Neural cell (in vitro differentiated cells): ENCODE results near the gene KRT85. TPM values are rescaled to one million over a fixed set of nuclear protein-coding genes. Genes with fewer than 3 reads are reported as not detected.
"Not testable (repeated sequence)": the region's sequence is repeated elsewhere in the genome, so short reads cannot be mapped to it uniquely, and the experiment has no call there.

Experiments used
- H2AFZ ChIP-seq: fragments of 200-600, 300-800 bp; sonication (generic), shearing (Covaris generic); 2 replicates; pipeline ENCODE4 v1.6.0; 2014; ENCODE audit warnings: low read depth, mild to moderate bottlenecking, antibody characterized with exemption, low read length, moderate library complexity
- H3F3A ChIP-seq: fragments of 200-600 bp; shearing (Covaris generic); 2 replicates; pipeline ENCODE4 v1.6.1; 2016; ENCODE audit warnings: mild to moderate bottlenecking, moderate library complexity, mixed read lengths, antibody characterized with exemption, low read length; ENCODE audit not compliant: insufficient read depth, poor library complexity, severe bottlenecking
- H3K27ac ChIP-seq: fragments of 200-600, 300-800 bp; sonication (generic), shearing (Covaris generic); 2 replicates; pipeline ENCODE4 v1.5.1; 2014; ENCODE audit warnings: mild to moderate bottlenecking, low read length, moderate library complexity
- H3K27me3 ChIP-seq: fragments of 300-800, 200-600 bp; sonication (generic), shearing (Covaris generic); 2 replicates; pipeline ENCODE4 v1.6.0; 2014; ENCODE audit warnings: mild to moderate bottlenecking, low read depth, low read length, moderate library complexity; ENCODE audit not compliant: insufficient read depth
- H3K36me3 ChIP-seq: fragments of 300-800, 200-600 bp; sonication (generic), shearing (Covaris generic); 2 replicates; pipeline ENCODE4 v1.5.1; 2014; ENCODE audit warnings: mild to moderate bottlenecking, antibody characterized with exemption, low read length, moderate library complexity; ENCODE audit not compliant: insufficient read depth
- H3K4me2 ChIP-seq: fragments of 300-800, 200-600 bp; sonication (generic), shearing (Covaris generic); 2 replicates; pipeline ENCODE4 v1.6.0; 2014; ENCODE audit warnings: mild to moderate bottlenecking, low read length
- H3K4me3 ChIP-seq: fragments of 300-800, 200-600 bp; sonication (generic), shearing (Covaris generic); 2 replicates; pipeline ENCODE4 v1.5.1; 2014; ENCODE audit warnings: mild to moderate bottlenecking, low read length, moderate library complexity
- H3K79me2 ChIP-seq: fragments of 200-600 bp; shearing (Covaris generic); replicated peaks from 2 replicates; pipeline ENCODE4 v1.6.0; 2014; ENCODE audit warnings: mild to moderate bottlenecking, low read length, moderate library complexity; ENCODE audit not compliant: insufficient read depth
- H3K9ac ChIP-seq: fragments of 300-800, 200-600 bp; sonication (generic), shearing (Covaris generic); 2 replicates; pipeline ENCODE4 v1.6.1; 2016; ENCODE audit warnings: mild to moderate bottlenecking, low read length, mixed read lengths
- H3K9me2 ChIP-seq: fragments of 200-600 bp; shearing (Covaris generic); 2 replicates; pipeline ENCODE4 v1.6.1; 2016; ENCODE audit warnings: mild to moderate bottlenecking, low read length, mixed read lengths; ENCODE audit not compliant: insufficient read depth
- H3K9me3 ChIP-seq: fragments of 200-600, 300-800 bp; sonication (generic), shearing (Covaris generic); 2 replicates; pipeline ENCODE4 v1.6.1; 2016; ENCODE audit warnings: mild to moderate bottlenecking, mixed run types, low read length, moderate library complexity, mixed read lengths
- H4K20me1 ChIP-seq: fragments of 200-600 bp; shearing (Covaris generic); 2 replicates; pipeline ENCODE4 v1.6.1; 2016; ENCODE audit warnings: mild to moderate bottlenecking, mixed run types; ENCODE audit not compliant: insufficient read depth
- EP300 ChIP-seq: fragments of 450-650 bp; conservative IDR thresholded peaks from 2 replicates; pipeline ENCODE4 v1.6.1; 2014; ENCODE audit warnings: antibody characterized with exemption, mild to moderate bottlenecking, moderate library complexity; ENCODE audit not compliant: poor library complexity, severe bottlenecking
- EZH2 ChIP-seq: fragments of 200-600, 300-800 bp; shearing (Covaris generic), sonication (generic); IDR thresholded peaks from 2 replicates; pipeline ENCODE4 v1.6.1; 2014; ENCODE audit warnings: antibody characterized with exemption, low read length, borderline replicate concordance, mild to moderate bottlenecking; ENCODE audit not compliant: insufficient read depth, poor library complexity, severe bottlenecking
- MXI1 ChIP-seq: fragments of 450-650 bp; conservative IDR thresholded peaks from 2 replicates; pipeline ENCODE4 v1.6.1; 2014; ENCODE audit warnings: antibody characterized with exemption, mild to moderate bottlenecking; ENCODE audit not compliant: poor library complexity, severe bottlenecking
- POLR2AphosphoS5 ChIP-seq: IDR thresholded peaks from 2 replicates; pipeline ENCODE4 v1.6.1; 2012
- RAD21 ChIP-seq: fragments of 450-650 bp; conservative IDR thresholded peaks from 2 replicates; pipeline ENCODE4 v1.6.1; 2014; ENCODE audit warnings: antibody characterized with exemption, mild to moderate bottlenecking, moderate library complexity
- SMC3 ChIP-seq: fragments of 450-650 bp; conservative IDR thresholded peaks from 2 replicates; pipeline ENCODE4 v1.6.1; 2014; ENCODE audit warnings: antibody characterized with exemption, mild to moderate bottlenecking, moderate library complexity; ENCODE audit not compliant: poor library complexity
- TAF1 ChIP-seq: IDR thresholded peaks from 2 replicates; pipeline ENCODE4 v1.6.1; 2012; ENCODE audit warnings: low read depth
- polyA plus RNA-seq: library from polyadenylated mRNA; depleted of rRNA; stranded (reverse); fragments of >200 nt; gene quantifications from 2 replicates; pipeline ENCODE4 v1.2.3, GENCODE V29; 2014
- TF ChIP-seq, protein P1 (sequence below): IDR thresholded peaks from 2 replicates; pipeline ENCODE4 v1.6.1; 2012; ENCODE audit warnings: borderline replicate concordance
- TF ChIP-seq, protein P2 (sequence below): fragments of 450-650 bp; IDR thresholded peaks from 2 replicates; pipeline ENCODE4 v1.5.1; 2014; ENCODE audit warnings: antibody characterized with exemption, mild to moderate bottlenecking, moderate library complexity; ENCODE audit not compliant: poor library complexity, severe bottlenecking

Gene KRT85
- polyA plus RNA-seq, 1 donor from 2014 or later, result not detected

DNA sequence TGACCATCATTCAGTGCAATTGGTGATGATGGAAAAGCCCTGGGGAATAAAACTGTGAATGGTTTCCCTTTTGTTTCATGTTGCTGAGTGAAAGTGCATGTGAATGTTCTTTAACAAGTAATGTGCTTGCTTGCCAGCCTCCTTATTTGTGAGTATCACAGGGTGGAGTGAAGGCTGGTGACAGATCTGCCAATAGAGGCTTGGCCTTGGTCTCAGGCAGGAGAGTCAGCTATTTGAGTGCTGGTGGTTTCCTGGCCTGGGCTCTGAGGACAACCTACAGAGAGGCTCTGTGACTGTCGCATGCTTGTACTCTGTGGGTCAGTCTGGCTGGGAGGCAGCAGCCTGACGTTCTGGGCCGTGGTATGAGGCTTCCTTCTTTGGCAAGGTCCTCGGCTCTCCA lies 20.7 kb downstream of the KRT85 start:
- Histone ChIP-seq H3K27ac (no peak overlapping the region), H4K20me1 (no peaks in the 10 kb centered on the region), H3K9me3 (no peaks in the 10 kb centered on the region), H3K4me3 (no peak overlapping the region), H3K27me3 (no peaks in the 10 kb centered on the region), H3K36me3 (no peaks in the 10 kb centered on the region), H3K9ac (no peak overlapping the region), H3K9me2 (no peaks in the 10 kb centered on the region), H3F3A (no peaks in the 10 kb centered on the region), H2AFZ (no peak overlapping the region), H3K4me2 (no peak overlapping the region), H3K79me2 (no peaks in the 10 kb centered on the region)
- TF ChIP-seq POLR2AphosphoS5 (no peak), EP300 (no peak), EZH2 (no peak), RAD21 (no peak), SMC3 (no peak), MXI1 (no peak), TAF1 (no peak)
- TF ChIP-seq, protein P1, sequence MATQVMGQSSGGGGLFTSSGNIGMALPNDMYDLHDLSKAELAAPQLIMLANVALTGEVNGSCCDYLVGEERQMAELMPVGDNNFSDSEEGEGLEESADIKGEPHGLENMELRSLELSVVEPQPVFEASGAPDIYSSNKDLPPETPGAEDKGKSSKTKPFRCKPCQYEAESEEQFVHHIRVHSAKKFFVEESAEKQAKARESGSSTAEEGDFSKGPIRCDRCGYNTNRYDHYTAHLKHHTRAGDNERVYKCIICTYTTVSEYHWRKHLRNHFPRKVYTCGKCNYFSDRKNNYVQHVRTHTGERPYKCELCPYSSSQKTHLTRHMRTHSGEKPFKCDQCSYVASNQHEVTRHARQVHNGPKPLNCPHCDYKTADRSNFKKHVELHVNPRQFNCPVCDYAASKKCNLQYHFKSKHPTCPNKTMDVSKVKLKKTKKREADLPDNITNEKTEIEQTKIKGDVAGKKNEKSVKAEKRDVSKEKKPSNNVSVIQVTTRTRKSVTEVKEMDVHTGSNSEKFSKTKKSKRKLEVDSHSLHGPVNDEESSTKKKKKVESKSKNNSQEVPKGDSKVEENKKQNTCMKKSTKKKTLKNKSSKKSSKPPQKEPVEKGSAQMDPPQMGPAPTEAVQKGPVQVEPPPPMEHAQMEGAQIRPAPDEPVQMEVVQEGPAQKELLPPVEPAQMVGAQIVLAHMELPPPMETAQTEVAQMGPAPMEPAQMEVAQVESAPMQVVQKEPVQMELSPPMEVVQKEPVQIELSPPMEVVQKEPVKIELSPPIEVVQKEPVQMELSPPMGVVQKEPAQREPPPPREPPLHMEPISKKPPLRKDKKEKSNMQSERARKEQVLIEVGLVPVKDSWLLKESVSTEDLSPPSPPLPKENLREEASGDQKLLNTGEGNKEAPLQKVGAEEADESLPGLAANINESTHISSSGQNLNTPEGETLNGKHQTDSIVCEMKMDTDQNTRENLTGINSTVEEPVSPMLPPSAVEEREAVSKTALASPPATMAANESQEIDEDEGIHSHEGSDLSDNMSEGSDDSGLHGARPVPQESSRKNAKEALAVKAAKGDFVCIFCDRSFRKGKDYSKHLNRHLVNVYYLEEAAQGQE, result no peak
- TF ChIP-seq, protein P2, sequence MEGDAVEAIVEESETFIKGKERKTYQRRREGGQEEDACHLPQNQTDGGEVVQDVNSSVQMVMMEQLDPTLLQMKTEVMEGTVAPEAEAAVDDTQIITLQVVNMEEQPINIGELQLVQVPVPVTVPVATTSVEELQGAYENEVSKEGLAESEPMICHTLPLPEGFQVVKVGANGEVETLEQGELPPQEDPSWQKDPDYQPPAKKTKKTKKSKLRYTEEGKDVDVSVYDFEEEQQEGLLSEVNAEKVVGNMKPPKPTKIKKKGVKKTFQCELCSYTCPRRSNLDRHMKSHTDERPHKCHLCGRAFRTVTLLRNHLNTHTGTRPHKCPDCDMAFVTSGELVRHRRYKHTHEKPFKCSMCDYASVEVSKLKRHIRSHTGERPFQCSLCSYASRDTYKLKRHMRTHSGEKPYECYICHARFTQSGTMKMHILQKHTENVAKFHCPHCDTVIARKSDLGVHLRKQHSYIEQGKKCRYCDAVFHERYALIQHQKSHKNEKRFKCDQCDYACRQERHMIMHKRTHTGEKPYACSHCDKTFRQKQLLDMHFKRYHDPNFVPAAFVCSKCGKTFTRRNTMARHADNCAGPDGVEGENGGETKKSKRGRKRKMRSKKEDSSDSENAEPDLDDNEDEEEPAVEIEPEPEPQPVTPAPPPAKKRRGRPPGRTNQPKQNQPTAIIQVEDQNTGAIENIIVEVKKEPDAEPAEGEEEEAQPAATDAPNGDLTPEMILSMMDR, result no peak

GRCh38 chr12:52345041-52345440 lies 22.2 kb downstream of the KRT85 start:
- not testable (repeated sequence) for H3K9ac ChIP-seq, H3K36me3 ChIP-seq, H4K20me1 ChIP-seq, H3K27me3 ChIP-seq, H3K9me3 ChIP-seq, H3K4me3 ChIP-seq, H3K27ac ChIP-seq, H2AFZ ChIP-seq, H3K4me2 ChIP-seq, H3K79me2 ChIP-seq, H3F3A ChIP-seq, H3K9me2 ChIP-seq

GRCh38 chr12:52344111-52344510 lies 23.2 kb downstream of the KRT85 start:
- H3K4me2 ChIP-seq, result no peak overlapping the region
- no peak for TF ChIP-seq RAD21
- H3K9ac ChIP-seq, result no peak overlapping the region
- no peaks in the 10 kb centered on the region for H3K9me3 ChIP-seq
- H2AFZ ChIP-seq, result no peak overlapping the region
- no peaks in the 10 kb centered on the region for H3K27me3 ChIP-seq
- H3K79me2 ChIP-seq, result no peaks in the 10 kb centered on the region
- no peaks in the 10 kb centered on the region for H3K9me2 ChIP-seq
- no peak overlapping the region for H3K4me3 ChIP-seq
- no peak overlapping the region for H3K27ac ChIP-seq
- no peaks in the 10 kb centered on the region for H4K20me1 ChIP-seq
- H3F3A ChIP-seq, result no peaks in the 10 kb centered on the region
- H3K36me3 ChIP-seq, result no peaks in the 10 kb centered on the region
